B cell (primary cell): ENCODE measurements around the gene DNAJB2. TPM values are rescaled to one million over a fixed set of nuclear protein-coding genes. Genes with fewer than 3 reads are reported as not detected.

Source experiments
- ATAC-seq: fragments of 200-7000 bp; cut with Tn5 transposase; one replicate; pipeline ENCODE4 v1.10.0; 2021; ENCODE audit warnings: low read depth, mild to moderate bottlenecking, moderate number of reproducible peaks, moderate library complexity
- CTCF ChIA-PET: fragments of 350-600 bp; sonication (Branson Sonifier 250); formaldehyde crosslinking; loops from one replicate; lab custom pipeline; 2021; ENCODE audit warnings: antibody characterized with exemption, inconsistent platforms; lab: Charles Lee
- POLR2A ChIA-PET: fragments of 350-600 bp; sonication (Branson Sonifier 250); formaldehyde crosslinking; loops from one replicate; lab custom pipeline; 2021; ENCODE audit warnings: antibody characterized with exemption; lab: Charles Lee
- DNase-seq: peaks from one replicate; pipeline ENCODE4 v3.0.0; 2013
- H2AFZ ChIP-seq: 2 replicates; pipeline ENCODE4 v1.6.1; 2012; ENCODE audit warnings: mild to moderate bottlenecking, low read depth, low read length; ENCODE audit not compliant: insufficient read depth, poor library complexity, severe bottlenecking
- H3K27ac ChIP-seq, 2 donors: 1 replicate in 1 of 2; 2 replicates in 1 of 2; pipeline ENCODE4 v1.5.1; 2012 to 2013; ENCODE audit warnings: low read length in 2 of 2, mild to moderate bottlenecking in 2 of 2, moderate library complexity in 1 of 2
- H3K27me3 ChIP-seq, 4 experiments: fragments of 200-600 bp in 1 of 4; sonication (generic) in 1 of 4; replicated peaks in 1 of 4; 1 replicate in 2 of 4; 2 replicates in 2 of 4; pipeline versions ENCODE4 v1.6.1 to v1.7.0; 2013 to 2016; ENCODE audit warnings: low read length in 3 of 4, mild to moderate bottlenecking in 2 of 4, mixed read lengths in 1 of 4, moderate library complexity in 1 of 4; ENCODE audit not compliant: insufficient read depth in 4 of 4, control insufficient read depth in 3 of 4; ENCODE audit errors: control extremely low read depth in 1 of 4
- H3K36me3 ChIP-seq, 2 experiments: replicated peaks in 1 of 2; 1 replicate in 1 of 2; 2 replicates in 1 of 2; pipeline versions ENCODE4 v1.6.1 to v1.7.1; 2013; ENCODE audit warnings: low read length in 1 of 2; ENCODE audit not compliant: insufficient read depth in 2 of 2, control insufficient read depth in 1 of 2; ENCODE audit errors: control extremely low read depth in 1 of 2, extremely low read depth in 1 of 2
- H3K4me1 ChIP-seq, 2 donors: fragments of 200-600 bp in 1 of 2; sonication (generic) in 1 of 2; 1 replicate in 1 of 2; 2 replicates in 1 of 2; pipeline versions ENCODE4 v1.5.1 to v1.6.1; 2013 to 2017; ENCODE audit warnings: low read length in 2 of 2; ENCODE audit not compliant: control insufficient read depth in 2 of 2, insufficient read depth in 2 of 2
- H3K4me2 ChIP-seq: replicated peaks from 2 replicates; pipeline ENCODE3; 2012; ENCODE audit warnings: mild to moderate bottlenecking, low read depth, low read length; ENCODE audit not compliant: poor library complexity, severe bottlenecking
- H3K4me3 ChIP-seq, 5 experiments: fragments of 200-600 bp in 1 of 5; sonication (generic) in 1 of 5; 1 replicate in 3 of 5; 2 replicates in 2 of 5; pipeline versions ENCODE4 v1.5.1 to v1.7.0; 2011 to 2016; ENCODE audit warnings: low read length in 4 of 5, mild to moderate bottlenecking in 4 of 5, low read depth in 2 of 5, control low read depth in 1 of 5, moderate library complexity in 1 of 5; ENCODE audit not compliant: insufficient read depth in 1 of 5; ENCODE audit errors: control extremely low read depth in 1 of 5, extremely low read depth in 1 of 5
- H3K79me2 ChIP-seq: fragments of 200-600 bp; sonication (generic); one replicate; pipeline ENCODE4 v1.6.0; 2016; ENCODE audit warnings: low read length; ENCODE audit not compliant: control insufficient read depth, insufficient read depth
- H3K9ac ChIP-seq: fragments of 200-600 bp; sonication (generic); 2 replicates; pipeline ENCODE4 v1.6.1; 2017; ENCODE audit warnings: mild to moderate bottlenecking, low read length, moderate library complexity
- H3K9me3 ChIP-seq, 3 donors: one replicate each; pipeline versions ENCODE4 v1.6.1 to v1.7.1; 2013; ENCODE audit warnings: low read length in 2 of 3; ENCODE audit not compliant: control insufficient read depth in 2 of 3, insufficient read depth in 1 of 3; ENCODE audit errors: control extremely low read depth in 1 of 3
- H4K20me1 ChIP-seq: 2 replicates; pipeline ENCODE4 v1.6.0; 2012; ENCODE audit warnings: mild to moderate bottlenecking, low read length; ENCODE audit not compliant: insufficient read depth, control insufficient read depth, poor library complexity, severe bottlenecking
- H3K27ac Mint-ChIP-seq: one replicate; pipeline ENCODE4 v1.8.0; 2021; ENCODE audit warnings: mixed read lengths
- H3K27me3 Mint-ChIP-seq: one replicate; pipeline ENCODE4 v1.8.0; 2021; ENCODE audit warnings: mixed read lengths
- H3K4me1 Mint-ChIP-seq: one replicate; pipeline ENCODE4 v1.8.0; 2021; ENCODE audit warnings: mixed read lengths
- H3K4me3 Mint-ChIP-seq: one replicate; pipeline ENCODE4 v1.8.0; 2021; ENCODE audit warnings: mixed read lengths
- H3K9me3 Mint-ChIP-seq: one replicate; pipeline ENCODE4 v1.8.0; 2022; ENCODE audit warnings: mixed read lengths; ENCODE audit not compliant: insufficient read depth
- CTCF ChIP-seq: fragments of 200-600 bp; IDR thresholded peaks from one replicate; pipeline ENCODE4 v1.8.0; 2022; ENCODE audit warnings: antibody characterized with exemption, mild to moderate bottlenecking
- EZH2 ChIP-seq: IDR thresholded peaks from 2 replicates; pipeline ENCODE4 v1.6.1; 2012; ENCODE audit warnings: borderline replicate concordance, low read depth, mild to moderate bottlenecking, moderate library complexity, low read length; ENCODE audit not compliant: insufficient read depth, poor library complexity, severe bottlenecking
- WGBS: methylation state at CpG from one replicate; pipeline ENCODE4 v1.1.5; 2013; ENCODE audit warnings: missing lambda C conversion rate; ENCODE audit not compliant: insufficient coverage; 5-methylcytosine and 5-hydroxymethylcytosine counted together
- intact Hi-C: fragments of 100-400 bp; cut with micrococcal nuclease; formaldehyde crosslinking; loops from one replicate; pipeline ENCODE4 v1.10.0; 2022
- polyA plus RNA-seq: library from polyadenylated mRNA; depleted of rRNA; stranded (reverse); fragments of >200 nt; gene quantifications from 2 replicates; pipeline ENCODE4 v1.2.3, GENCODE V29; 2012
- total RNA-seq, 2 donors: library from RNA; stranded (reverse); fragments of 120-200 nt in 1 of 2; gene quantifications; 1 replicate in 1 of 2; 2 replicates in 1 of 2; pipeline versions ENCODE4 v1.2.3 to v1.2.4, GENCODE V29; 2013 to 2022

Gene DNAJB2
- total and polyA plus RNA-seq, 2 donors (not counting 1 experiment from before 2014, with no cell fraction given): 127 to 184 TPM

- Histone ChIP-seq H3K4me3 (no peak overlapping the region), H4K20me1 (peaks cover 49% of the 10 kb centered on the region), H3K36me3 (peaks cover 2 to 62% of the 10 kb centered on the region in 2 experiments), H3K4me2 (no peak overlapping the region), H3K27me3 (no peaks in the 10 kb centered on the region), H3K79me2 (no peaks in the 10 kb centered on the region), H3K4me1 (peaks cover 14 to 19% of the 10 kb centered on the region in 2 donors), H3K27ac (no peak overlapping the region), H2AFZ (no peak overlapping the region), H3K9me3 (no peaks in the 10 kb centered on the region), H3K9ac (no peak overlapping the region)
- no peak for ATAC-seq
- Mint-ChIP-seq H3K4me3 (no peak overlapping the region), H3K27ac (no peak overlapping the region), H3K27me3 (no peaks in the 10 kb centered on the region), H3K4me1 (peaks cover 17% of the 10 kb centered on the region), H3K9me3 (no peaks in the 10 kb centered on the region)
- no peak for DNase-seq
- CTCF ChIA-PET: interaction anchor here (15.8 kb wide), 1 partner anchor 9 kb away, joined by 239 read pairs; no protein-coding TSS in a partner anchor
- intact Hi-C loops: no loop called here
- no peak for TF ChIP-seq EZH2
- TF ChIP-seq CTCF: no peak
- POLR2A ChIA-PET: interaction anchor here (1.4 kb wide), 1 partner anchor 10 kb away, joined by 5 read pairs; no protein-coding TSS in a partner anchor
- 97% methylated on average over 15 of the region's 16 CpGs for WGBS
Measured at GRCh38 chr2:219284501-219285372, 5.6 kb downstream of the DNAJB2 start.

- H3K4me3 ChIP-seq: no peak overlapping the region
- H4K20me1 ChIP-seq: peaks cover 43% of the 10 kb centered on the region
- H3K27ac ChIP-seq: no peak overlapping the region
- H3K27me3 ChIP-seq: no peaks in the 10 kb centered on the region
- H3K4me2 ChIP-seq: no peak overlapping the region
- TF ChIP-seq CTCF: no peak
- TF ChIP-seq EZH2: no peak
- CTCF ChIA-PET: interaction anchor here (15.8 kb wide), 1 partner anchor 8 kb away, joined by 239 read pairs; no protein-coding TSS in a partner anchor
- H3K9me3 ChIP-seq: no peaks in the 10 kb centered on the region
- no peak overlapping the region for H3K27ac Mint-ChIP-seq
- no peak overlapping the region for H2AFZ ChIP-seq
- no peaks in the 10 kb centered on the region for H3K27me3 Mint-ChIP-seq
- H3K36me3 ChIP-seq: peaks cover 2 to 59% of the 10 kb centered on the region in 2 experiments
- WGBS: 96% methylated on average over 5 of the region's 12 CpGs
- ATAC-seq (no peak), DNase-seq (no peak)
- no peaks in the 10 kb centered on the region for H3K9me3 Mint-ChIP-seq
- H3K79me2 ChIP-seq: no peaks in the 10 kb centered on the region
- H3K4me1 ChIP-seq: peaks cover 8 to 13% of the 10 kb centered on the region in 2 donors
- no peak overlapping the region for H3K9ac ChIP-seq
- POLR2A ChIA-PET: interaction anchor here (1.4 kb wide), 1 partner anchor 9 kb away, joined by 5 read pairs; no protein-coding TSS in a partner anchor
- H3K4me3 Mint-ChIP-seq: no peak overlapping the region
- intact Hi-C loops: no loop called here
- H3K4me1 Mint-ChIP-seq: peaks cover 11% of the 10 kb centered on the region
Measured at GRCh38 chr2:219285373-219285735, 6.2 kb downstream of the DNAJB2 start.
